ENCODE results near the gene SWAP70.

Gene SWAP70

GRCh38 chr11:9757809-9758636, 94.1 kb downstream of the SWAP70 start:
- DNase-seq (ENCODE audit: low spot score) (peak; percentile 78), ATAC-seq (ENCODE audit: low read depth) (peak; percentile 33)
- no peaks in the 10 kb centered on the region for H3K27me3 ChIP-seq (ENCODE audit: insufficient read depth, poor library complexity, severe bottlenecking)
- peaks cover 41% of the 10 kb centered on the region for H3K4me1 ChIP-seq (ENCODE audit: insufficient read depth, poor library complexity, severe bottlenecking)
- peak; percentile 97 for TF ChIP-seq CTCF (IDR thresholded peaks at IDR 0.05; ENCODE audit: poor library complexity, severe bottlenecking)
- no peaks in the 10 kb centered on the region for H3K36me3 ChIP-seq (ENCODE audit: low read depth)
- H3K27ac ChIP-seq (ENCODE audit: poor library complexity, severe bottlenecking), result peak overlapping the region; percentile 78
- no peaks in the 10 kb centered on the region for H3K9me3 ChIP-seq (ENCODE audit: severe bottlenecking)
- H3K4me3 ChIP-seq (ENCODE audit: severe bottlenecking), result peak overlapping the region; percentile 55

GRCh38 chr11:9758637-9759518, 95.0 kb downstream of the SWAP70 start:
- H3K9me3 ChIP-seq (ENCODE audit: severe bottlenecking), result no peaks in the 10 kb centered on the region
- ATAC-seq (ENCODE audit: low read depth) (peak; percentile 45), DNase-seq (ENCODE audit: low spot score) (no peak)
- H3K36me3 ChIP-seq (ENCODE audit: low read depth), result no peaks in the 10 kb centered on the region
- TF ChIP-seq CTCF (IDR thresholded peaks at IDR 0.05; ENCODE audit: poor library complexity, severe bottlenecking), result no peak
- no peaks in the 10 kb centered on the region for H3K27me3 ChIP-seq (ENCODE audit: insufficient read depth, poor library complexity, severe bottlenecking)
- H3K4me1 ChIP-seq (ENCODE audit: insufficient read depth, poor library complexity, severe bottlenecking), result peaks cover 32% of the 10 kb centered on the region
- peak overlapping the region; percentile 55 for H3K4me3 ChIP-seq (ENCODE audit: severe bottlenecking)
- peak overlapping the region; percentile 78 for H3K27ac ChIP-seq (ENCODE audit: poor library complexity, severe bottlenecking)

- H3K4me1 ChIP-seq (ENCODE audit: insufficient read depth, poor library complexity, severe bottlenecking), result peaks cover 24% of the 10 kb centered on the region
- ATAC-seq (ENCODE audit: low read depth) (peak; percentile 81), DNase-seq (ENCODE audit: low spot score) (peak; percentile 96)
- H3K27me3 ChIP-seq (ENCODE audit: insufficient read depth, poor library complexity, severe bottlenecking), result no peaks in the 10 kb centered on the region
- H3K36me3 ChIP-seq (ENCODE audit: low read depth), result no peaks in the 10 kb centered on the region
- no peak overlapping the region for H3K4me3 ChIP-seq (ENCODE audit: severe bottlenecking)
- H3K27ac ChIP-seq (ENCODE audit: poor library complexity, severe bottlenecking), result peak overlapping the region; percentile 78
- no peaks in the 10 kb centered on the region for H3K9me3 ChIP-seq (ENCODE audit: severe bottlenecking)
- TF ChIP-seq CTCF (IDR thresholded peaks at IDR 0.05; ENCODE audit: poor library complexity, severe bottlenecking), result no peak
Observed at GRCh38 chr11:9759519-9760192, 95.8 kb downstream of the SWAP70 start.

- ATAC-seq (ENCODE audit: low read depth), result no peak
- peaks cover 23% of the 10 kb centered on the region for H3K4me1 ChIP-seq (ENCODE audit: insufficient read depth, poor library complexity, severe bottlenecking)
- no peaks in the 10 kb centered on the region for H3K36me3 ChIP-seq (ENCODE audit: low read depth)
- no peak for TF ChIP-seq CTCF (IDR thresholded peaks at IDR 0.05; ENCODE audit: poor library complexity, severe bottlenecking)
- no peaks in the 10 kb centered on the region for H3K27me3 ChIP-seq (ENCODE audit: insufficient read depth, poor library complexity, severe bottlenecking)
- H3K9me3 ChIP-seq (ENCODE audit: severe bottlenecking), result no peaks in the 10 kb centered on the region
- H3K27ac ChIP-seq (ENCODE audit: poor library complexity, severe bottlenecking), result peak overlapping the region; percentile 78
- no peak overlapping the region for H3K4me3 ChIP-seq (ENCODE audit: severe bottlenecking)
- DNase-seq (ENCODE audit: low spot score), result no peak
Observed at GRCh38 chr11:9760193-9760575, 96.3 kb downstream of the SWAP70 start.
